ENCODE data around the gene TOM1L1. TPM values are rescaled to one million over a fixed set of nuclear protein-coding genes. Genes with fewer than 3 reads are reported as not detected.

Gene TOM1L1
- total and polyA plus RNA-seq, 2 of the 8 experiments (the other 6 are each of a cell fraction or from before 2014, with no cell fraction given): 47.0 to 60.8 TPM

GRCh38 chr17:54947396-54947795 is 46.7 kb downstream of the TOM1L1 start (continued):
- TF ChIP-seq CHD7 (IDR thresholded peaks at IDR 0.05; ENCODE audit: insufficient replicate concordance, low read length) (no peak), RNF2 (IDR thresholded peaks at IDR 0.05; ENCODE audit: borderline replicate concordance, low read depth, low read length, missing control alignments, poor library complexity, severe bottlenecking) (no peak), KDM1A (IDR thresholded peaks at IDR 0.05; ENCODE audit: borderline replicate concordance, low read length) (no peak), EZH2 (IDR thresholded peaks at IDR 0.05; ENCODE audit: low read depth, low read length, severe bottlenecking) (no peak), CBX8 (IDR thresholded peaks at IDR 0.05; ENCODE audit: borderline replicate concordance, low read depth, low read length) (no peak), CEBPB (IDR thresholded peaks at IDR 0.05; ENCODE audit: low read depth, low read length) (no peak), POU5F1 (IDR thresholded peaks at IDR 0.05; ENCODE audit: low read depth, low read length) (no peak), HDAC2 (IDR thresholded peaks at IDR 0.05; ENCODE audit: borderline replicate concordance in 1 of 2, low read depth in 2 of 2, low read length in 2 of 2) (no peak), BRCA1 (IDR thresholded peaks at IDR 0.05; ENCODE audit: low read depth, low read length) (no peak), TAF1 (IDR thresholded peaks at IDR 0.05; ENCODE audit: low read depth, low read length) (no peak), MAFK (IDR thresholded peaks at IDR 0.05; ENCODE audit: low read depth, low read length) (no peak)
